GM12891 (cell line): ENCODE results near the gene FBXL2.
"Not testable (repeated sequence)": the region's sequence is repeated elsewhere in the genome, so short reads cannot be mapped to it uniquely, and the experiment has no call there.

Experiments used
- DNase-seq: peaks from one replicate; pipeline ENCODE4 v3.0.0; 2011; ENCODE audit warnings: low spot score; ENCODE audit not compliant: insufficient read length
- FAIRE-seq: peaks from 2 replicates; lab custom pipeline; 2011; peaks lifted over from hg19 to GRCh38; lab: Jason Lieb, UNC
- PAX5 ChIP-seq: IDR thresholded peaks from 2 replicates; pipeline ENCODE4 v1.6.1; 2011; ENCODE audit warnings: low read length, moderate library complexity, mild to moderate bottlenecking; ENCODE audit not compliant: insufficient read depth, severe bottlenecking
- POLR2A ChIP-seq: IDR thresholded peaks from 2 replicates; pipeline ENCODE4 v1.6.1; 2011; ENCODE audit warnings: low read depth, low read length, control low read depth
- POLR2AphosphoS5 ChIP-seq: IDR thresholded peaks from 2 replicates; pipeline ENCODE4 v1.6.1; 2011; ENCODE audit warnings: low read depth, low read length, control low read depth
- POU2F2 ChIP-seq: IDR thresholded peaks from 2 replicates; pipeline ENCODE4 v1.6.1; 2011; ENCODE audit warnings: low read depth, mild to moderate bottlenecking, control low read depth, low read length, moderate library complexity
- SPI1 ChIP-seq: IDR thresholded peaks from 2 replicates; pipeline ENCODE4 v1.6.1; 2011; ENCODE audit warnings: low read depth, low read length, control low read depth
- TAF1 ChIP-seq: IDR thresholded peaks from 2 replicates; pipeline ENCODE4 v1.6.1; 2011; ENCODE audit warnings: low read depth, low read length, control low read depth

The FBXL2 gene

DNA sequence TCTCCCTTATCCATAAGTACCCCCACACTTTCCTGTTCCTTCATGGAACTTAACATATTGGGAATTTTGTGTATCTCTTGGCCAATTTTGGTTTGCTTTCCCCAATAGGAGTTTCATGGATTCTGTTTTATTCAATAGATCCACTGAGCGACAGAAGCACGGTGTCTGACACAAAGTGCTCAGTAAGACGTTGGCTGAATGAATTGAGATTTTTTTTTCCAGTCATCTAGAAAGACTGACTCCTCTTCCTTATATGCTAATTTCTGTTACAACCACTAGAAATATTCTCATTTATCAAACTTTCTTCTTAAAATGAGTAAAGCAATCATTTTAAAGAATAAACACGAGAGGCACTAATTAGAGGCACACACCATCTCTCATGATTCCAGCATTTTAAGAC is 114.9 kb downstream of the FBXL2 start:
- FAIRE-seq (no peak), DNase-seq (no peak)
- no peak for TF ChIP-seq POLR2AphosphoS5
- TF ChIP-seq SPI1: no peak
- TF ChIP-seq POU2F2: no peak
- TF ChIP-seq TAF1: no peak
- TF ChIP-seq PAX5: no peak
- no peak for TF ChIP-seq POLR2A

DNA sequence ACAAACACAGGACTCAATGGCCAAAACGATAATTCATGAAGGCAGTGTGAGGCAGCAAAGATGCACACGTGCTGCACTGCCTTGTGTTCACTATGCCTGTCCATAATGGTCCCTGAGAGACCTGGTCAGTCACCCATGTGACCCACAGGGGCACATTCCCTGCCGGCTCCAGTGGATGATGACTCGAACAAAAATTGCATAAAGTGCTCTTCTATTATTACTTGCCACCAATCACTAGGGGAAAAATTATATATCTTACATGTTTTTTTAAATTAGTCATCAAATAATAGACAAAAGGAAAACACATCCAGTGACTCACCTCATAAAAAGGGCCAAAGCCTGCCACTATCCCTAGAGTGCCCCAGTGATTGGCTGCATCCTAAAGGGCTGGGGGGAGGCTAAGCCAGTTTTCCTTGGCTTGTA is 115.5 kb downstream of the FBXL2 start:
- DNase-seq (no peak), FAIRE-seq (no peak)
- TF ChIP-seq POU2F2: no peak
- TF ChIP-seq PAX5: no peak
- no peak for TF ChIP-seq SPI1
- TF ChIP-seq TAF1: no peak
- TF ChIP-seq POLR2AphosphoS5: no peak
- TF ChIP-seq POLR2A: no peak

DNA sequence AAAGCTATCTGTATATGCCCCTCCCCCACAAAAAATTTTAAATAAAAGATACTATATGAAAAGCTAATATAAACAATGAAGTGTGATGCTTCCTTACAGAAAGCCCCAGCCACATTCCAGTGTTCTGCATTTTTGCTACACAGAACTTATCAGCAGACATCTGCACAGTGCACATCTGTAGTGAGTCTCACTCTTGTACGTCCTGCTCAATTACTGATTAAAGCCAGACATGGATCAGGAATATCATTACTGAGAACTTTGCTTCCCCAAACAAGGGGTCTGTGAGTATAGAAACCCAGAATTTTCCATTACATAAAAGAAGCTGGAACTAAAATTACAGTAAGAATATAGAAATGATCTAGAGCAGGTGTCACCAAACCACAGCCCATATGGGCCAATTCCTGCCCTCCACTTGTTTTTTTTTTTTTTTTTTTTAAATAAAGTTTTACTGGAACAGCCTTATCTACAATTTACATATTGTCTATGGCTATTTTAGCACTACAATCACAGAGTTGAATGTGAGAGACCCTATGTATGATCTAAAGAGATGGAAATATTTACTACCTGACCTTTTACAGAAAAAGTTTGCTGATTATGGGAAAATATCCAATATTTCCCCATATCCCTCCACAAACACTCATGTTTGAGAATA is 117.3 kb downstream of the FBXL2 start:
- DNase-seq: no peak
- no peak for TF ChIP-seq SPI1
- no peak for TF ChIP-seq PAX5
- TF ChIP-seq POLR2AphosphoS5: no peak
- TF ChIP-seq POLR2A: no peak
- TF ChIP-seq POU2F2: no peak
- no peak for TF ChIP-seq TAF1
- FAIRE-seq: no peak

DNA sequence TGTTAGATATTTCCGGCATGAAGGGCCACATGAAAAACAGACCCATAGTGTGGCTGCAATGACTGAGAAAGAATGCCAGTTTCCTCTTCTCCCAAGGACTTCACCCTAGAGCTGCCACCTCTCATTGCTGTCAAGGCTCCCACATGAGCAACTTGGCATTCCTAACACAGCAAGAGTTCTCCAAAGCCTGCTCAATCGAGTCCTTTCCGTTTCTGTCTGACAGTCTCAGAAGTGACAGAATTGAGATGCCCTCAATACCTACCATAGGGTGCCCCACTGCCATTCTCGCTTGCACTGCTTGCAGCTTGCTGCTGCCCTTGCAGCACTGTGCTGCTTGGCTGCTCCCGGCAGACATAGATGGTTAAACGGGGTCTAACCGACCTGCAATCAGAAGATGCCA is 118.7 kb downstream of the FBXL2 start:
- no peak for DNase-seq
- TF ChIP-seq POLR2AphosphoS5 (no peak), TAF1 (no peak), SPI1 (no peak), POLR2A (no peak), POU2F2 (no peak), PAX5 (no peak)
- FAIRE-seq: no peak

DNA sequence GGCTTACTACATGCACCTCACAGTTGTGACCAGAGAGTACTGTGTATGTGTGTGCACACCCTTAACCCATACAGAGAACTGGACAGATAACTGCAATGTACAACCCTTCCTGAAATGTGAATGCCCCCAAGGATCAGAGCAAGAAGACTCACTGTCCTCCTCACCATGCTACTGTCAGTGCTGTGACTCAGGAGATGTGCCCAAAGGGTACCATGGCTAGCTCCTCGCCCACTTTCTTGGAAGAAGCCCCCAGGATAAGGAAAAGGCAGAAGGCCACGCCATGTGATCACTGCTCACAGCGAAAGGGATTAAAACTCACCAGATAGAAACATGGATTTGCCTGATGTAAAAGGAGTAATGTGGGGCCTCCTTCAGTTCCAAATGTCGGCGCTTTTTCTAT is 121.2 kb downstream of the FBXL2 start:
- DNase-seq: no peak
- TF ChIP-seq SPI1: no peak
- TF ChIP-seq POU2F2: no peak
- no peak for TF ChIP-seq POLR2AphosphoS5
- no peak for TF ChIP-seq PAX5
- no peak for TF ChIP-seq POLR2A
- TF ChIP-seq TAF1: no peak
- FAIRE-seq: no peak

DNA sequence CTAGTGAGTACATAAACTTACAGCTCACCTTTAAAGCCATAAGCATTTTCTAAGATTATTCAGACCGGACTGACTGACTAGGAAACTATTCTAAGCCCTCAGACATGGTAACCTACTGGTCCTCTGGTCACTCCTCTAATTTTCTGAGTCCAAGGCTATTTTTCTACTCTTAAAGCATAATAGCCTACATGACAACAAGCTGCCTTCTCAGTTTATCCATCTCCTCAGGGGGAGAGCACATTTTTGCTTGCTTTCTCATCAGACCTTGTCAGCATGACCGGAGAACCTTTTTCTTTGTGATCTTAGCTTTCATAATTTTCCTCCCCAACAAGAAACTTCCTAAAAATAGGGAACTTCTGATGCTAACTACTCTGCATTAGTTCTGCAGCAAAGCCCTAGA is 124.5 kb downstream of the FBXL2 start:
- TF ChIP-seq TAF1: no peak
- TF ChIP-seq POLR2AphosphoS5: no peak
- TF ChIP-seq SPI1: no peak
- TF ChIP-seq PAX5: no peak
- no peak for TF ChIP-seq POU2F2
- TF ChIP-seq POLR2A: no peak
- DNase-seq (no peak), FAIRE-seq (no peak)

DNA sequence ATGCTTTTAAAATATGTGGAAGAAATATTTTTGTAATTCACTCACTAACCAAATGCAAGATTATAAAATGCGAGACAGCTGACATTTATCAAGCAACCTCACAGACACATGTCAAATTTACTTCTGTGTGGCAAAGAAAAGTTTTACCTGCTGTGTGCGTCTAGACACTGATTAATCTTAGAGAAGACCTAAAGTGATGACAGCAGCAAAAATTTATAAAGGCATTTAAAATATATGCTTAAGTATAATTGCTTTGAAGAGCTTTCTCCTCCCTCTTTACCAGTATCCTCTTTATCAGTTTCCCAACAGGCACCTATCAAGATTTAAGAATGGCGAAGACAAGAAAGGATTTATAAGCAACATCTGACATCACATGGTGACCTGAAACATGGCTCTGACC is 125.7 kb downstream of the FBXL2 start:
- no peak for TF ChIP-seq POU2F2
- no peak for TF ChIP-seq POLR2AphosphoS5
- no peak for TF ChIP-seq PAX5
- TF ChIP-seq TAF1: no peak
- TF ChIP-seq POLR2A: no peak
- DNase-seq (no peak), FAIRE-seq (no peak)

DNA sequence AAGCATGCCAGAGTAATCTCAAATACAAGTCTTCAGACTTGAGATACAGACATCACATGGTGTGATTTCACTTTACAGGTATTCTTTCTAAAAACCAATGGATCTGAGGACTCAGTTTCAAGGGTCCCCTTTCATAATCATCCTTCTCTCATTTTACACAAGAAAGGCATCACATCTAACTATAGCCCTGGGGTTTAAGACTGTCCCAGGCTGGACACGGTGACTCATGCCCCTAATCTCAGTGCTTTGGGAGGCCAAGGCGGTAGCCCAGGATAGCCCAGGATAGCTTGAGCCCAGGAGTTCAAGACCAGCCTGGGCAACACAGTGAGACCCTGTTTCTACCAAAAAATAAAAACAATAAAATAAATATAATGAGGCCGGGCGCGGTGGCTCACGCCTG is 126.5 kb downstream of the FBXL2 start:
- TF ChIP-seq POU2F2 (no peak), POLR2A (no peak), SPI1 (no peak), PAX5 (no peak), POLR2AphosphoS5 (no peak), TAF1 (no peak)
- DNase-seq (no peak), FAIRE-seq (no peak)

DNA sequence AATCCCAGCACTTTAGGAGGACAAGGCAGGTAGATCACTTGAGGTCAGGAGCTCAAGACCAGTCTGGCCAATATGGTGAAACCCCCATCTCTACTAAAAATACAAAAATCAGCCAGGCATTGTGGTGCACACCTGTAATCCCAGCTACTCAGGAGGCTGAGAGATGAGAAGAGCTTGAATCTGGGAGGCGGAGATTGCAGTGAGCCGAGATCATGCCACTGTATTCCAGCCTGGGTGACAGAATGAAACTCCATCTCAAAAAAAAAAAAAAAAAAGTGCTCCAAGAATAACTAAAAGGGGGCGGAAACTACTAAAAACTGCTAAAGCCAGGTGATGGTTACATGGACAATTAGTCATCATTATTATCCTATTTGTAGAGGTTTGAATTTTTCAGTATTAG is 133.6 kb downstream of the FBXL2 start:
- not testable (repeated sequence) for DNase-seq, FAIRE-seq

DNA sequence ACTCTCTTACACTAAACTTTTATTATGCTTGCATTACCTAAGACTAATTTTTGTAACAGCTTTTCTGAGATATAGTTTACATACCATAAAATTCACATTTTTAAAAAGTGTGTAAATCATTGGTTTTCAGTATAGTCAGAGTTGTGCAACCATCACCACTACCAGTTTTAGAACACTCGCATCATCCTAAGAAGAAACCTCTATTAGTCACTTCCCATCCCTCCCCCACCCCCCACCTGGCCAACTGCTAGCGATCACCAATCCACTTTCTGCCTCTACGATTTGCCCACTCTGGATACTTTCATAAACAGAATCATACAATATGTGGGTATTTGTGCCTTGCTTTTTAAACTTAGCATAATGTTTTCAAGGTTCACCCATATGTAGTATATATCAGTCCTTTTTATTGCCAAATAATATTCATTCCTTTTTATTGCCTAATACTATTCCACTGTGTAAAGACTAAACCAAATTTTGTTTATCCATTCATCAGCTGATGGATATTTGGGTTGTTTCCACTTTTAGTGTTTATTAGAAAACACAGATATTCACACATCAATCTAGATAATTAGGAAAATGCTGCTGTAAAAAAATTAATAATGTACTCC is 139.9 kb downstream of the FBXL2 start:
- FAIRE-seq (no peak), DNase-seq (no peak)

More for the DNA sequence above, 139.9 kb downstream of the FBXL2 start:
- no peak for TF ChIP-seq POLR2A
- TF ChIP-seq PAX5: no peak
- no peak for TF ChIP-seq SPI1
- no peak for TF ChIP-seq POU2F2
- no peak for TF ChIP-seq POLR2AphosphoS5
- no peak for TF ChIP-seq TAF1
